Kidney (tissue), 14 donors: ENCODE measurements around the gene CPNE8. TPM values are rescaled to one million over a fixed set of nuclear protein-coding genes. Genes with fewer than 3 reads are reported as not detected.
A peak's percentile ranks its signal among the peaks of the same experiment; 100 is the strongest.

Source experiments
- DNase-seq, 5 donors: peaks; one replicate each; pipeline ENCODE4 v3.0.0-alpha.2; 2013 to 2020
- FAIRE-seq: peaks from 2 replicates; lab custom pipeline; 2012; peaks lifted over from hg19 to GRCh38; lab: Jason Lieb, UNC
- H3K27ac ChIP-seq, 2 donors: one replicate each; pipeline ENCODE4 v1.7.0; 2013; ENCODE audit warnings: low read depth in 2 of 2, low read length in 2 of 2, inconsistent platforms in 1 of 2
- H3K27me3 ChIP-seq: one replicate; pipeline ENCODE4 v1.7.1; 2013; ENCODE audit warnings: low read length, inconsistent platforms; ENCODE audit not compliant: control insufficient read depth, insufficient read depth
- H3K36me3 ChIP-seq, 3 donors: one replicate each; pipeline versions ENCODE4 v1.7.0 to v1.7.1; 2013; ENCODE audit warnings: low read length in 3 of 3, control low read depth in 1 of 3, inconsistent platforms in 1 of 3; ENCODE audit not compliant: insufficient read depth in 3 of 3, control insufficient read depth in 2 of 3
- H3K4me1 ChIP-seq, 3 donors: one replicate each; pipeline versions ENCODE4 v1.7.0 to v1.7.1; 2013; ENCODE audit warnings: low read length in 3 of 3, inconsistent platforms in 1 of 3, low read depth in 1 of 3; ENCODE audit not compliant: control insufficient read depth in 2 of 3, insufficient read depth in 2 of 3
- H3K4me3 ChIP-seq, 3 donors: one replicate each; pipeline versions ENCODE4 v1.7.0 to v1.8.1; 2013; ENCODE audit warnings: low read length in 3 of 3, control low read depth in 1 of 3, inconsistent platforms in 1 of 3
- H3K9ac ChIP-seq, 3 donors: one replicate each; pipeline versions ENCODE4 v1.7.0 to v1.7.1; 2013; ENCODE audit warnings: low read length in 3 of 3, control low read depth in 1 of 3, inconsistent platforms in 1 of 3
- H3K9me3 ChIP-seq, 3 donors: one replicate each; pipeline versions ENCODE4 v1.7.0 to v1.7.1; 2013; ENCODE audit warnings: low read length in 3 of 3, control low read depth in 1 of 3, inconsistent platforms in 1 of 3; ENCODE audit not compliant: control insufficient read depth in 2 of 3, insufficient read depth in 1 of 3
- intact Hi-C: fragments of 100-400 bp; cut with DNase I; formaldehyde crosslinking; loops from one replicate; pipeline ENCODE4 v1.11.1; 2022
- polyA plus RNA-seq: library from polyadenylated mRNA; stranded (reverse); fragments of 350-450 nt; fragmentation: Illumina TruSeq; extraction: RNeasy Lipid Tissue Mini Kit (QIAGEN cat#74804); gene quantifications from one replicate; pipeline ENCODE4 v1.2.3, GENCODE V29; 2014; ENCODE audit warnings: low read depth, low replicate concordance; ENCODE audit not compliant: insufficient read depth
- total RNA-seq: library from RNA; stranded (reverse); fragmentation: NEBNext Ultra II Directional; extraction: Animal tissue kit (Norgen Biotek cat#: 25700); gene quantifications from one replicate; pipeline ENCODE4 v1.2.1, GENCODE V29; 2021
- TF ChIP-seq, protein P1 (sequence below): IDR thresholded peaks from 3 replicates; pipeline ENCODE4 v1.5.1; 2012; ENCODE audit warnings: mild to moderate bottlenecking, moderate library complexity, borderline replicate concordance; ENCODE audit not compliant: insufficient read depth; ENCODE audit errors: extremely low read depth
- donor health status: control.
- donor health status: control.
- donor health status: control.
- donor health status: control.
- donor health status: control.
- donor health status: DM: yes; HTN: yes; CAD: no.
- donor health status: Normal renal cell carcinoma (clear cell type).

Gene CPNE8
- total and polyA plus RNA-seq, 2 donors from 2014 or later, result 8.8 to 28.5 TPM

DNA sequence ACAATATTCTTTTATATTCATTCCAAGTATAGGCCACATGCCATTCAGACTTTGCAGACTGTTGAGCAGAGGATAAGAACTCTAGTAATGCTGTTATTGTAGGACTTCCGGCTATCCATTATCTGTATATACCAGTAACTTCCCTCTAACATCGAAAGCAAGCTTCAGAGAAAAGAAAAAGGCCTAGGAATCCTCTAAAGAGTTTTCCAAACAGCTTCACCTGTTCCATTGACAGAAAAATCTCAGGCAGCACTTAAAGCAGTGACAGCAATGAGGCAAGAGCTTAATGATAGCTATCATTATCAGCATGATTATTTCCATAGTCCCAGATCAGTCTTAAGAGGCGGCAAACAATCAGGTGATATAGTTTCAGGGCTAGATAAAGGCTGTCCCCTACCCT, 1.8 kb downstream of the CPNE8 start:
- H3K4me3 ChIP-seq, result peak overlapping the region in 2 of 3 donors; percentile 19 to 94
- DNase-seq (peak in 1 of 5 donors; percentile 4), FAIRE-seq (no peak)
- no peak overlapping the region for H3K9ac ChIP-seq
- no peaks in the 10 kb centered on the region for H3K36me3 ChIP-seq
- H3K4me1 ChIP-seq, result peaks cover 0 to 13% (median 3%) of the 10 kb centered on the region in 3 donors
- H3K9me3 ChIP-seq, result no peaks in the 10 kb centered on the region
- H3K27me3 ChIP-seq, result no peaks in the 10 kb centered on the region
- TF ChIP-seq, protein P1, sequence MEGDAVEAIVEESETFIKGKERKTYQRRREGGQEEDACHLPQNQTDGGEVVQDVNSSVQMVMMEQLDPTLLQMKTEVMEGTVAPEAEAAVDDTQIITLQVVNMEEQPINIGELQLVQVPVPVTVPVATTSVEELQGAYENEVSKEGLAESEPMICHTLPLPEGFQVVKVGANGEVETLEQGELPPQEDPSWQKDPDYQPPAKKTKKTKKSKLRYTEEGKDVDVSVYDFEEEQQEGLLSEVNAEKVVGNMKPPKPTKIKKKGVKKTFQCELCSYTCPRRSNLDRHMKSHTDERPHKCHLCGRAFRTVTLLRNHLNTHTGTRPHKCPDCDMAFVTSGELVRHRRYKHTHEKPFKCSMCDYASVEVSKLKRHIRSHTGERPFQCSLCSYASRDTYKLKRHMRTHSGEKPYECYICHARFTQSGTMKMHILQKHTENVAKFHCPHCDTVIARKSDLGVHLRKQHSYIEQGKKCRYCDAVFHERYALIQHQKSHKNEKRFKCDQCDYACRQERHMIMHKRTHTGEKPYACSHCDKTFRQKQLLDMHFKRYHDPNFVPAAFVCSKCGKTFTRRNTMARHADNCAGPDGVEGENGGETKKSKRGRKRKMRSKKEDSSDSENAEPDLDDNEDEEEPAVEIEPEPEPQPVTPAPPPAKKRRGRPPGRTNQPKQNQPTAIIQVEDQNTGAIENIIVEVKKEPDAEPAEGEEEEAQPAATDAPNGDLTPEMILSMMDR, result no peak
- intact Hi-C loops, result no loop called here
- H3K27ac ChIP-seq, result peak overlapping the region; percentile 44 to 62

DNA sequence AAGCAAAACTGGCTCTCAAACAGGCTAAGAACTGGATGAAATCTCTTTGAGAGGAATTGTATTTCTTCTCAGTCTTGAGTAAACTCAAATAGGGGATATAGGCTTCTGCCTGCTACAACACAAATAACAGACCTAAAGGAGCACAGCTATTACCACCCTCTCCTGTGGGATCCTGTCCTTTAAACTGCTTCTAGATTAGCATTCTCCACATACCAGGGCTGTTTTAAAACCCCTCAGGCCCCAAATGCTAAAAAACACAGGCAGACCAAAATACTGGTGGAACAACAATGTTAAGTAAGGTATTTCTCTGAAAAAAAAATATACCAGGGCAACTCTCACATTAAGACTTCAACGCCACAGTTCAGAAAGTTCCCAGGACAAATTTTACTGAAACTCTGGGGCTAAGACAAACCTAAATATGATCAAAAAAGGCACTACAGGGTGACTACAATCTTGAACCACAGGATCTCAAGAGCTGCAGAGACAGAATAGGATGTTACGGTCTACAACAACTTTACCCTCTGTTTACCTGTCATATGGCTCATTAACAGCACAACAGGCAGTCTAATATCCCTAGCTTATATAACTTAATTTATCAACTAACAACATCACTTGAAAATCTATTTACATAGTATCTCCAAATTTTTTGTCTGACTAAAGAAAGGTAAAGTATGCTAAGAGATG, 7.2 kb downstream of the CPNE8 start:
- Histone ChIP-seq H3K4me3 (no peak overlapping the region), H3K27me3 (no peaks in the 10 kb centered on the region), H3K9ac (no peak overlapping the region), H3K9me3 (no peaks in the 10 kb centered on the region), H3K27ac (peak overlapping the region in 1 of 2 donors; percentile 7), H3K36me3 (no peaks in the 10 kb centered on the region), H3K4me1 (peaks cover 0 to 7% (median 0%) of the 10 kb centered on the region in 3 donors)
- intact Hi-C loops, result no loop called here
- no peak for FAIRE-seq
- peak in 2 of 5 donors; percentile 6 to 25 for DNase-seq
- TF ChIP-seq, protein P1, result no peak

DNA sequence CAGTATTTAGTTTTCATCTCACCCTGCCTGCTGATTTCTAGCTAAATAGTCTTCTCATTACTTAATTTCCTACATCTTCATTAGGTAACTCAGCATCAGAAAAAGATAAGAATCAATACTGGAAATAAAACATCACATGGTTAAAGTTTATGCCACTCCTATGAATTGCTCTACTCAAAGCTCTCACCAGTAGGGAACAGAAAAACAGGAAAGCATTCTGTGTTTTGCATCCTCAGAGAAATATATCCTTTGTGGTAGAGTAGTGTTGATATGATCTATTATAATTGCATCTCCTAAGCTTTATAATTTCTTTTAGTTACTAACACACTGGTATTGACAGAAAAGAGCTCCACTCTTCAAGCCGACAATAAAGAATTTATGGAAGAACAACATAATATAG, 9.9 kb downstream of the CPNE8 start:
- Histone ChIP-seq H3K4me1 (peaks cover 0 to 3% (median 0%) of the 10 kb centered on the region in 3 donors), H3K9me3 (no peaks in the 10 kb centered on the region), H3K27me3 (no peaks in the 10 kb centered on the region), H3K36me3 (no peaks in the 10 kb centered on the region), H3K9ac (no peak overlapping the region), H3K27ac (no peak overlapping the region), H3K4me3 (no peak overlapping the region)
- TF ChIP-seq, protein P1, result no peak
- intact Hi-C loops, result no loop called here
- DNase-seq (no peak), FAIRE-seq (no peak)
